Middle frontal gyrus (tissue), 1 donor: Measurements from ENCODE around the gene ZNF554.
A peak's percentile ranks its signal among the peaks of the same experiment; 100 is the strongest.

ENCODE experiments used
- DNase-seq: peaks from one replicate; pipeline ENCODE4 v3.0.0-alpha.2; 2015; ENCODE audit warnings: low spot score; ENCODE audit errors: extremely low spot score

The ZNF554 gene

DNA sequence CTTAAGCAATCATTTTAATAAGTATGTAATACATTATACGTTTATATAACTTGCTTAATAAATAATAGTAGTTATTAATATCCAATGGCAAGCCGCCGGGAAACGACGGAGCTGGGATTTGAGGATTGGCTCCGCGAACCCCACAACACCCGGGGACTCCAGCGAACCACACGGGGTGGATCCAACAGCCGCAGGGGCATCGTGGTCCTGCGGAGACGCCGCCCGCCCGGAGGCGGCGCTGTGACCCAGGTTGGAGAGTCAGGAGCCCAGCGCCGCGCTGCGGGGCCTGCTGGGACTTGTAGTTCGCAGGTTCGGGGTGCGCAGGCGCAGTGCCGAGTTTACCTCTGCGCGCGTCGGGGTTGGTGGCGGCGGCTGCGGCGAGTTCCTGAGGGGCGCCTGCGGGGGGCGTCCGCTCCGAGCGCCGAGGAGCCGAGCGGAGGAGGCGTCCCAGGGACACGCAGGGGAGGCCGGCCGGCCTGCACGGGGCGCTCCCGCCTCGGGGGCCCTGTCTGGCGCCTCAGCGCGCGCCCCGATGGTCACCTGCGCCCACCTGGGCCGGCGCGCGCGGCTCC, at the start of gene ZNF554:
ZNF554 (plus strand) TSS at position 329 of the 572 bp plus-strand sequence; CDS start at position 533, 204 bp downstream.
- DNase-seq, result peak; percentile 91

DNA sequence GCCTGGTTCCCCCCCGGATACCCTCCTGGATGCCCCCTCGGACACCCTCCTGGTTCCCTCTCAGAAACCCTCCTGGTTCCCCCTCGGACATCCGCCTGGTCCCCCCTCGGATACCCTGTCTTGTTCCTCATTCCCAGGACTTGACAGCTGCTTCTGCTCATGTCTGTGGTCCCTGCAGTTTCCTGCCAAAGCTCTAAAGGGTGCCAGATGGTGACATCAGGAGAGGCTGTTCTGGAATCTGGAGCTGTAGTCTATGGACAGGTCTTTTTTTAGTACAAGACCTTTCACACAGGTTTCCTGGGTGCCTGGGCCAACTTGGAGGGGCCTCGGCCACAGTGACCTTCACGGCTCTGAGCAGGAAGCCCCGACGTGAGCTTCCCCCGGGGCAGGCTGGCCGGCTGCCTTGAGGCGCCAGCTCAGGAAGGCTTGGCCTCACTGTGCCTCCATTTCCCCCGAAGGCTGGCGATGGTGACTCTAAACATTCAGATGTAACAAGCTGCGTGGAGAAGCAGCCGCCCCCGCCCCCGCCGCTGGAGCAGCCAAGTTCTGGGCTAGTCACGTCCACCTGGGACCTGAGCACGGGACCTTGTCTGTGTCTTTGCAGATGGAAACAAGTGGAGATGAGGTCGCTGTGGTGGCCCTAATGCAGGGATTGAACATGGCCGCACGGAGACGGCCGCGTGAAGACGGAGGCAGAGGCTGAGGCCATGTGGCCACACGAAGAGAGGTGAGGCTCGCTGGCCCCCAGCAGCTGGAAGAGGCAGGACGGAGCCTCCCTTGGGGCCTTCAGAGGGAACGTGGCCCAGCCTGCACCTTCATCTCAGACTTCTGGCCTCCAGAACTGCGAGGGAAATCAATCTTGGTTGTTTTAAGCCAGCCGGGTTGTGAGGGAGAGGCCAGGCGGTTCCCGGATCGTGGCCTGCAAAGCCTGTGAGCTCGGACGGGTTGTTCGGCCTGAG, 49.3 kb upstream of the ZNF554 start:
- DNase-seq, result no peak

DNA sequence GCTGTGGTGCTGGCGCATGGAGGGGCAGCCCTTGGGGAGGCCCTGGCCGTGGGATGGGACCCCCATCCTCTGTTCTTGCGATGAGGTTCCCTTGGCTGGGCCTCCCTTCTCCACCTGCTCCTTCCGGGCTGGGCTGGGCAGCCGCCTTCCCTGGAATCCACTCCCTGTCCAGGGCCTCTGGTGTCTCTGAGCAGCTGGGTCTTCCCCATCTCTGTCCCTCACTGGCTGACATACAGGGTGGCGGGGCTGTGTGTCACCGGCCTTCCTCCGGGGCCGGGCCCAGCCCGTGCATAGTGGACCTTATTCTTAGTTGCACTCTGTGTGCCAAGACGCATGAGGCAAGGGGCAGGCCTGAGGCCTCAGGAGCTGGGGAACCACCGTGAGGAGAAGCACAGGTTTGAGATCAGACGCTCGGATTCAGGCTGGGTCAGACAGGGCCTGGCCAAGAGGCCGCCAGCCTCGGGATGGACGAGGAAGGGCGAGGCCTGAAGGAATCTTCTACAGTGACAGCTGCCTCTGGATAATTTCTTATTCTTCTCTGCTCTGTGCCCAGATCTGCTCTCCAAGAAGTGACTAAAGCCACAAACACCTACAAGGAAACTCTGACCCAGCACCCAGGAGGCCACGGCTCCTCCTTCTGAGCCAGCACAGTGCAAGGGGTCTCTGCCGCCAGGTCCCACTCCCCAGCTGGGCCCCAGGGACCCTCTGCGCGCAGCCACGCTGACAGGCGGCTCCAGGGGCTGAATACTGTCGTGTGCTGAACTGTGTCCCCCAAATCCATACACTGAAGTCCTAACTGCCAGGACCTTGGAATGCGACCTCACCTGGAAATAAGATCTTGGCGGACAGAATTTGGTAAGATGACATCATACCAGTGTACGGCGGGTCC, 47.6 kb upstream of the ZNF554 start:
- no peak for DNase-seq

DNA sequence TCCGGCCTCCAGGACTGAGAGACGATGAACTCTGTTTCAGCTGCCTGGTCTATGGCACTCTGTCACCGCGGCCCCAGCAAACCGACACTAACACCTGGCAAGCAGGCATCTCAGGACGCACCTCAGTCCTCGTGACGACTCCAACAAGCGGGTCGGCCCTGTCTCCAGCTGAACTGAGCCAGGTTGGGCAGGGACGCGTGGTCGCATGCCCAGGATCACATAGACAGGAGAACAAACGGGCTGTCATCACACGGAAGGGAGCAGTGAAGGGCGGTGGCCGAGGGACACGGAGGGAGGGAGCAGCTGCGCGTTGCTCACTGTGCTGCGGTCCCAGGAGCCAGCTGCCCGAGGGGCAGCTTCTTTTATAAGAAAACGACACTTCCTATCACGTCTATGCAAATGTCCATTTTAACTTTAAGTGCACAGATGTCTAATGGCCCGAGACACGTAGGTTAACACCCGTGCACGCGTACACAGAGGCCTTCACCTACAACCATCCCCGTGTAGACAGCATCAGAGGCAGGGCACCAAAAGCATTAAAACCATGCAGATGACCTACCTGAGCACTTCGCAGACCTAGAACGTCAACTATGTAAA, 45.5 kb upstream of the ZNF554 start:
- DNase-seq, result no peak

GRCh38 chr19:2774953-2775555, 44.6 kb upstream of the ZNF554 start:
- no peak for DNase-seq

- no peak for DNase-seq
Measured at GRCh38 chr19:2775556-2776430, 43.9 kb upstream of the ZNF554 start.

- no peak for DNase-seq
Measured at GRCh38 chr19:2777952-2778683, 41.5 kb upstream of the ZNF554 start.

- DNase-seq, result no peak
Measured at GRCh38 chr19:2779121-2779740, 40.4 kb upstream of the ZNF554 start.

- DNase-seq, result no peak
Measured at GRCh38 chr19:2780284-2780683, 39.4 kb upstream of the ZNF554 start.

GRCh38 chr19:2782329-2782935, 37.2 kb upstream of the ZNF554 start:
- DNase-seq, result no peak

DNA sequence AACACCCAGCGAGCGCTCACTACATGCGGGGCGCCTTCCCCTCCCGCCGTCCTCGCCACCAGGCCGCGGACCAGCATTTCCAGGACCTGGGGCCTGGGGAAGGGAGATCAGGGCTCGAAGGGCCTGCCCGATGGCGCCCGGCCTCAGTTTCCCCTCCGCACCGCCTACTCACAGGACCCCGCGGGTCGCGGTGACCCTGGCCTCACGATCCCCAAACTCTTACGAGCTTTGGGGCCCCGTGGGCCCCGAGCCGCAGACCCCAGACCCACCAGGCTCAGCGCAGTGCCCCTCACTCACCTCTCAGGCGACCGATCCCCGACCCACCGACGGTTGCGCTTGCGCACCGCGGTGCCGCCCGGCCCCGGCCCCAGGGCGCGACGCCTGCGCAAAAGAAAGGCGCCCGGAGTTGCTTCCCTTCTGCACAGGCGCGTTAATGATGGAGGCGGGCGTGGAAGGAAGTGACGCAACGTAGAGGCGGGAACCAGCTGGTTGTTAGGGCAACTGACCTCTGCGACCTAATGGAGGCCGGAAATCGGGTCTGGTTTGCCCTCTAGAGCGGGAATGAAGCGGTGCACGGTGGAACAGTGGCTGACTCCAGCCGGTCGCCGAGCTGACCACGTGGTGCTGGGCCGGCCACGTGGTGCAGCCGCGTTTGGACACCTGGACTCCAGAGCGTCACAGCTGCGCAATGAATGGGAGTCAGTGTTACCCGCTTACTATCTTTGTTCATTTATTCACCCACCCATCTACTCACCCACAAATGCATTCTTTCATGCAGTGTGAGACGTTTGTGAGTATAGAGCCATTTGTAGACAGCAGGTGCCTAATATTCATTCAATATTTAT, 36.5 kb upstream of the ZNF554 start, which contains the start of gene SGTA:
SGTA (minus strand) TSS at position 338 of the 845 bp plus-strand sequence. CDS start 14,205 bp downstream, outside the sequence.
- DNase-seq, result peak; percentile 98

DNA sequence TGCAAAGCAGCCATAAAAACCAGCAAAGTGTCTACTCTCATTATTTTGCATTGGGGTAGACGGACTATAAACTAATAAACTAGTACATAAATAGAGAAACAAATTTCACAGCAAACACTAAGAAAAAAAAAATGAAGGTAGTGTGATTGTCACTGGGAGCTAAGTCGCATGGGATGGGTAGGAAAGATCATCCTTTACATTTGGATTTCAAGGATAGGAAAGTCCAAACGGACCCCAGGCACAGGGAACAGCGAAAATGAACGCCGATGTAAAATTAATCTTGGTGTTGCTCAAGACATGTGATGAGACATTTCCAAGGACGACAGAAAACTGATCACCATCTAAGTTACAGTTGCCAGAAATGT, 35.9 kb upstream of the ZNF554 start:
- DNase-seq, result no peak

- DNase-seq, result peak; percentile 99
Measured at GRCh38 chr19:2785244-2785997, 34.2 kb upstream of the ZNF554 start, which contains the start of gene THOP1. TSS of gene THOP1 (plus strand) at chr19:2785503. CDS start at chr19:2785663, 160 bp downstream.

DNA sequence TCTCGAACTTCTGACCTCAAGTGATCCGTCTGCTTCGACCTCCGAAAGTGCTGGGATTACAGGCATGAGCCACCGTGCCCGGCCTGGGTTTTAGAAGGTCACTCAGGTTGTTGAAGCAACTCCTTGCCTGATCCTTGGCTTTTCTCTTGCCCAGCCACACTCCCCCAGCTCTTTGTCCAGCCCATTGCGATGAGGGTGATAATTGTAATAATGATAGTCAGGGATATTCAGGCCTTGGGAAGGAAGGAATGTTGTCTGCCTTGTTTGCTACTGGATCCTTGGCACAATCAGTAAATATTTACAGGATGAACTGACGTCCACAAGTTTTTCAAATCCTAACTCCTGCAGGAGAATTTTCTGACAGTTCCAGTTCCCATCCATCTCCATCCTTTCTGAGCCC, 32.6 kb upstream of the ZNF554 start:
- DNase-seq, result no peak

- no peak for DNase-seq
Measured at GRCh38 chr19:2788237-2788636, 31.4 kb upstream of the ZNF554 start.

- DNase-seq, result no peak
Measured at GRCh38 chr19:2790194-2790556, 29.5 kb upstream of the ZNF554 start.
